Mesendoderm (in vitro differentiated cells): ENCODE data around the gene LRRC40.

Experiments used
- DNase-seq: peaks from one replicate; pipeline ENCODE4 v3.0.0; 2013
- H2AK5ac ChIP-seq: 2 replicates; pipeline ENCODE4 v1.6.1; 2013; ENCODE audit warnings: low read length, inconsistent platforms
- H2BK120ac ChIP-seq: 2 replicates; pipeline ENCODE4 v1.6.1; 2013; ENCODE audit warnings: low read depth, mild to moderate bottlenecking, low read length, moderate library complexity, mixed read lengths
- H2BK15ac ChIP-seq: replicated peaks from 2 replicates; pipeline ENCODE4 v1.6.1; 2013; ENCODE audit warnings: low read depth, mild to moderate bottlenecking, moderate library complexity
- H2BK5ac ChIP-seq: 2 replicates; pipeline ENCODE4 v1.6.1; 2013; ENCODE audit warnings: low read length, inconsistent platforms
- H3K18ac ChIP-seq: 2 replicates; pipeline ENCODE4 v1.6.1; 2013; ENCODE audit warnings: mild to moderate bottlenecking, low read length, mixed read lengths
- H3K23ac ChIP-seq: one replicate; pipeline ENCODE4 v1.6.1; 2013; ENCODE audit warnings: low read length
- H3K27ac ChIP-seq: 2 replicates; pipeline ENCODE4 v1.5.1; 2013; ENCODE audit warnings: low read depth, mild to moderate bottlenecking, inconsistent platforms, low read length, moderate library complexity
- H3K27me3 ChIP-seq: 2 replicates; pipeline ENCODE4 v1.6.1; 2013; ENCODE audit warnings: low read length, control low read depth, mild to moderate bottlenecking, inconsistent platforms; ENCODE audit not compliant: insufficient read depth, poor library complexity
- H3K36me3 ChIP-seq: 2 replicates; pipeline ENCODE4 v1.6.1; 2013; ENCODE audit warnings: low read length, inconsistent platforms; ENCODE audit not compliant: control insufficient read depth, insufficient read depth
- H3K4ac ChIP-seq: one replicate; pipeline ENCODE4 v1.6.1; 2013; ENCODE audit warnings: low read depth, mild to moderate bottlenecking, low read length, moderate library complexity
- H3K4me1 ChIP-seq: 2 replicates; pipeline ENCODE4 v1.6.1; 2013; ENCODE audit warnings: low read depth, low read length, inconsistent platforms; ENCODE audit not compliant: control insufficient read depth
- H3K4me2 ChIP-seq: 2 replicates; pipeline ENCODE4 v1.6.1; 2013; ENCODE audit warnings: low read length
- H3K4me3 ChIP-seq: 2 replicates; pipeline ENCODE4 v1.5.1; 2013; ENCODE audit warnings: mild to moderate bottlenecking, low read length
- H3K56ac ChIP-seq: one replicate; pipeline ENCODE4 v1.6.1; 2013; ENCODE audit warnings: low read length
- H3K79me1 ChIP-seq: 2 replicates; pipeline ENCODE4 v1.6.1; 2013; ENCODE audit warnings: low read length, inconsistent platforms
- H3K79me2 ChIP-seq: 2 replicates; pipeline ENCODE4 v1.6.1; 2013; ENCODE audit warnings: mild to moderate bottlenecking, low read length; ENCODE audit not compliant: control insufficient read depth, insufficient read depth
- H3K9ac ChIP-seq: 2 replicates; pipeline ENCODE4 v1.6.1; 2013; ENCODE audit warnings: low read length, inconsistent platforms
- H4K5ac ChIP-seq: one replicate; pipeline ENCODE4 v1.6.1; 2013; ENCODE audit warnings: low read length
- H4K8ac ChIP-seq: one replicate; pipeline ENCODE4 v1.6.1; 2013; ENCODE audit warnings: low read depth, mild to moderate bottlenecking, control low read depth, low read length, moderate library complexity
- WGBS: extraction: QIAGEN DNeasy Blood & Tissue Kit; methylation state at CpG from one replicate; pipeline ENCODE4 v1.1.7; 2013; ENCODE audit warnings: low lambda C conversion rate, missing lambda C conversion rate; ENCODE audit not compliant: insufficient coverage; ENCODE audit errors: extremely low coverage; 5-methylcytosine and 5-hydroxymethylcytosine counted together

LRRC40 gene

DNA sequence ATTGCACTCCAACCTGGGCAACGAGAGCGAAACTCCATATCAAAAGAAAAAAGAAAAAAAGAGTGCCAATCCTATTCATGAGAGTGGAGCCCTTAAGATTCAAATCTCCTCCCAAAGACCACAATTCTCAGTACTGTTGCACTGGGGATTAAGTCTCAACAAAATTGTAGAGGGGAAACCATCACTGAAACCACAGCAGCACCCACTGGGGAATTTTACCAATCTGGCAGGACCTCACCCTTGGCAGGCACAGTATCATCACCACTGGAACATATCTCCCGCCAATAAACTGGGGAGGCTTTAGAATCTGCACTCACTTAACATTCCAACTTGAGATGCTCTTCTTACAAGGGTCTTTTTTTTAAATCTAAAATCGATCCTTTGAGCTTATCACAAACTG lies 41.0 kb downstream of the LRRC40 start:
- Histone ChIP-seq H3K56ac (no peak overlapping the region), H3K36me3 (no peaks in the 10 kb centered on the region), H3K4me2 (no peak overlapping the region), H3K18ac (no peak overlapping the region), H3K27ac (no peak overlapping the region), H4K8ac (no peak overlapping the region), H3K4ac (no peak overlapping the region), H3K79me2 (no peaks in the 10 kb centered on the region), H3K4me1 (no peaks in the 10 kb centered on the region), H3K27me3 (no peaks in the 10 kb centered on the region), H3K9ac (no peak overlapping the region), H2AK5ac (no peak overlapping the region), H3K23ac (no peak overlapping the region), H2BK120ac (no peak overlapping the region), H3K4me3 (no peak overlapping the region), H2BK5ac (no peak overlapping the region), H3K79me1 (no peaks in the 10 kb centered on the region), H4K5ac (no peak overlapping the region), H2BK15ac (no peak overlapping the region)
- no peak for DNase-seq
- WGBS: no CpG with 5 or more reads among the region's 4 CpGs

DNA sequence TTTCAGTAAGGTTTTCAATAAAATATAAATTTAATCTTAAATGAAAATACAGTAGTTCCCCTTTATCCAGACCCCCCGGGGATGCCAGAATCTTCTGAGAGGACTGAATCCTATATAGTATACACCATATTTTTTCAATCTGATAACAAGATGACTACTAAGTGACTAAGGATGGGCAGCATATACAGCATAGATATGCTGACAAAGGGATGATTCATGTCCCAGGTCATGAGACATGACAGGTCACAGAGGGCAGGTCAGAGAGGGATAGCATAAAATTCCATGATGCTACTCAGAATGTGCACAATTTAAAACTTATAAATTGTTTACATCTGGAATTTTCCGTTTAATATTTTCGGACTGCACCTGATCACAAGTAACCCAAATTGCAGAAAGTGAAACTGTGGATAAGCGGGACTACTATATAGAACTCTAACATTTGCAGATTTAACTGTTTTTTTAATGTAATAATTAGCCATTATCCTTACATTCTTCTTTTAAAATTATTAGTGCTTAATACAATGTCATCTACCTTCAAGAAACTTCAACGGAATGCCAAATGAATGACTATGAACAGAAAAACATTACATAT lies 48.8 kb downstream of the LRRC40 start:
- Histone ChIP-seq H3K23ac (no peak overlapping the region), H3K56ac (no peak overlapping the region), H3K79me2 (no peaks in the 10 kb centered on the region), H2AK5ac (no peak overlapping the region), H3K4me1 (no peaks in the 10 kb centered on the region), H3K79me1 (no peaks in the 10 kb centered on the region), H4K8ac (no peak overlapping the region), H2BK5ac (no peak overlapping the region), H3K18ac (no peak overlapping the region), H2BK15ac (no peak overlapping the region), H4K5ac (no peak overlapping the region), H3K9ac (no peak overlapping the region), H3K27ac (no peak overlapping the region), H3K4ac (no peak overlapping the region), H3K4me2 (no peak overlapping the region), H3K36me3 (no peaks in the 10 kb centered on the region), H3K4me3 (no peak overlapping the region), H3K27me3 (no peaks in the 10 kb centered on the region), H2BK120ac (no peak overlapping the region)
- no peak for DNase-seq
- WGBS: no CpG with 5 or more reads among the region's 5 CpGs

DNA sequence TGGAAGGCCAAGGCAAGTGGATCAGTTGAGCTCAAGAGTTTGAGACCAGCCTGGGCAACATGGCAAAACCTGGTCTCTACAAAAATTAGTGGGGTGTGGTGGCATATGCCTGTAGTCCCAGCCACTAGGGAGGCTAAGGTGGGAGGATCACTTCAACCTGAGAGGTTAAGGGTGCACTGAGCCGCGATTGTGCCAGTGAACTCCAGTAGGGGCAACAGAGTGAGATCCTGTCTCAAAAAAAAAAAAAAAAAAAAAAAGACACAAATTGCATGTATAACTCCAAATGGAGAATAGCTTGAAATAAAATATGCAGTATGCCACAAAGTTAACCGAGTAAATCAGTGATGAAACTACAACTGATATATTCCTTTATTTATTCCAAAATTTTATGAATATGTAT lies 51.6 kb downstream of the LRRC40 start:
- Histone ChIP-seq H3K18ac (no peak overlapping the region), H3K27ac (no peak overlapping the region), H2BK5ac (no peak overlapping the region), H2BK15ac (no peak overlapping the region), H2AK5ac (no peak overlapping the region), H3K79me2 (no peaks in the 10 kb centered on the region), H3K4me2 (no peak overlapping the region), H3K79me1 (no peaks in the 10 kb centered on the region), H4K5ac (no peak overlapping the region), H2BK120ac (no peak overlapping the region), H4K8ac (no peak overlapping the region), H3K36me3 (no peaks in the 10 kb centered on the region), H3K56ac (no peak overlapping the region), H3K23ac (no peak overlapping the region), H3K4ac (no peak overlapping the region), H3K27me3 (no peaks in the 10 kb centered on the region), H3K9ac (no peak overlapping the region), H3K4me1 (peaks cover 3% of the 10 kb centered on the region), H3K4me3 (no peak overlapping the region)
- no peak for DNase-seq
- WGBS: no CpG with 5 or more reads among the region's 3 CpGs

DNA sequence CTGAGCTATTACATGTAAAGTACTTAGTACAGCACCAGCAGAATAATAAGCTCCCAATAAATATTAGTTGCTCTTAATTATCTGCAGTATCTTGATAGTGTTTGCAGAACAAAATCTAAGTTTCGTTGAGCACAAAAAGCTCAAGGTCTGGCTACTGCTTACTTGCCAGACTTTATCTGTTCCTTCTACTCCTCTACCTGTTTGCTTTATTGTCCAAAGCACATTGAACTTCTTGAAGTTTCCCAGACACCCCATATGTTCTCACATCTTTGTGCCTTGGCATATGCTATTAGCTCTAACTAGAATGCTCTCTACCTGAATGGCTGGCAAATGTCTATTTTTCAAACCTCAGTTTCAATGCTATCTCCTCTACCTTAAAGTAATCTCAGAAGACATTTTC lies 54.9 kb downstream of the LRRC40 start:
- Histone ChIP-seq H3K4me2 (no peak overlapping the region), H3K23ac (no peak overlapping the region), H4K5ac (no peak overlapping the region), H3K4me1 (peaks cover 3% of the 10 kb centered on the region), H3K4me3 (no peak overlapping the region), H2AK5ac (no peak overlapping the region), H2BK5ac (no peak overlapping the region), H2BK15ac (no peak overlapping the region), H3K56ac (no peak overlapping the region), H3K36me3 (no peaks in the 10 kb centered on the region), H3K9ac (no peak overlapping the region), H3K79me2 (no peaks in the 10 kb centered on the region), H3K4ac (no peak overlapping the region), H4K8ac (no peak overlapping the region), H2BK120ac (no peak overlapping the region), H3K18ac (no peak overlapping the region), H3K27me3 (no peaks in the 10 kb centered on the region), H3K79me1 (no peaks in the 10 kb centered on the region), H3K27ac (no peak overlapping the region)
- no CpG with 5 or more reads among the region's 1 CpG for WGBS
- no peak for DNase-seq

DNA sequence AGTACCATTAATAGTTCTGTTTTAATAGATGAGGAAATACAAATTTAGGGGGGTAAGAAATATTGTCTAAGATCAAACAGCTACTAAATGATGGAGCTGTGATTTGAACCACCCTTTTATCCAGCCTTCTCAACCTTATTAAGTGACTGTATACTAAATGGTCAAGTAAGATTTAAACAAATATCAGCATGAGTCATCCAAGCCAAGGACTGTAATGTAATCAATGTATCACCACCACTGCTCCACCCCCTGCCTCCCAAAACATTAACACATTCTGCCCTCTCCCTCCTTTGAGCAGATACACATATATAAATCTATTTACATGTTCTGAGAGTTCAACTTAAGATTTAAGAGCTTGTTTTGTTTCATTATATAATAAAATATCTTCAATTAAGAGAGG lies 58.9 kb downstream of the LRRC40 start:
- Histone ChIP-seq H3K4ac (no peak overlapping the region), H4K8ac (no peak overlapping the region), H2BK5ac (no peak overlapping the region), H3K79me2 (no peaks in the 10 kb centered on the region), H3K4me3 (no peak overlapping the region), H3K79me1 (no peaks in the 10 kb centered on the region), H3K4me2 (no peak overlapping the region), H4K5ac (no peak overlapping the region), H3K27me3 (no peaks in the 10 kb centered on the region), H3K36me3 (no peaks in the 10 kb centered on the region), H2BK15ac (no peak overlapping the region), H2BK120ac (no peak overlapping the region), H3K56ac (no peak overlapping the region), H3K4me1 (peaks cover 3% of the 10 kb centered on the region), H3K18ac (no peak overlapping the region), H3K23ac (no peak overlapping the region), H2AK5ac (no peak overlapping the region), H3K9ac (no peak overlapping the region), H3K27ac (no peak overlapping the region)
- no peak for DNase-seq

DNA sequence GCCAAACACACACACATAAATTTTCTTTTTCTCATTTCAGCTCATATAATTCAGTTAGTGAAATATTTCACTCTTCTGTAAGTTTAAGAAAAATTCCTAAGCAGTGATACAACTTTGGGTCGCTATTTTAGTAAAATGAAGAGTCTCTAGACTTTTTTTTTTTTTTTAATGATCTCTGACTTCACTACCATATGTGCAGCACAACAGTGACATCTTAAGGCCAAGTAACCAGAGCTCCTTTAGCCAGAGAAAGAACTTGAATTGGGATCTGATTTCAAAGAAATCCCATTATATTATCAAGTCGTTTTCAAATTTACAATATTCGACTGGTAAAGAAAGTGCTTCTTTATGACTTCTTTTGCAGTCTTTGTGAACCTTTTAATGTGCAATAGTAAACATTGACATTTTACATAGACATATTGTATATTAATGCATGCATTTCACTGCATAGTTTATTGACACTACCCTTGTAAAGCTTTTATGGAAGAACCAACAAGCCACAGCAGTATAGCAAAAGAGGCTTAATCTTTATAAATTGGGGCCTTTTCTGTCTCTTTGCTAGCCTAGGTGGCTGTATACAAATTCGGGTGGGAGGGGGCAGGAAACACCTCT lies 62.2 kb downstream of the LRRC40 start:
- no peak overlapping the region for H3K4me3 ChIP-seq
- no peak overlapping the region for H3K9ac ChIP-seq

More for the DNA sequence above, 62.2 kb downstream of the LRRC40 start:
- Histone ChIP-seq H3K27me3 (no peaks in the 10 kb centered on the region), H3K79me1 (no peaks in the 10 kb centered on the region), H3K4me1 (peaks cover 9% of the 10 kb centered on the region), H4K5ac (no peak overlapping the region), H2BK15ac (no peak overlapping the region), H3K4ac (no peak overlapping the region), H2BK5ac (no peak overlapping the region), H3K56ac (no peak overlapping the region), H3K18ac (no peak overlapping the region), H4K8ac (no peak overlapping the region), H3K79me2 (no peaks in the 10 kb centered on the region), H2BK120ac (no peak overlapping the region), H2AK5ac (no peak overlapping the region), H3K4me2 (no peak overlapping the region), H3K36me3 (no peaks in the 10 kb centered on the region), H3K27ac (no peak overlapping the region), H3K23ac (no peak overlapping the region)
- DNase-seq: peak; percentile 19
- no CpG with 5 or more reads among the region's 4 CpGs for WGBS
